Measurements from ENCODE around the gene NACC2.

GRCh38 chr9:136112541-136112940, 17.5 kb upstream of the NACC2 start:
- TF ChIP-seq ZNF274 (IDR thresholded peaks at IDR 0.05; ENCODE audit: borderline replicate concordance, extremely low read depth, low read length) (no peak), RAD21 (IDR thresholded peaks at IDR 0.05 in 1 of 2, conservative IDR thresholded peaks at IDR 0.05 in 1 of 2; ENCODE audit: low read depth in 2 of 2, low read length in 2 of 2) (no peak), CEBPB (IDR thresholded peaks at IDR 0.05; ENCODE audit: low read depth, low read length) (no peak), CTCF (IDR thresholded peaks at IDR 0.05; ENCODE audit: control extremely low read depth in 1 of 3, insufficient read depth in 1 of 3, low read depth in 1 of 3, low read length in 3 of 3) (no peak), POLR2A (IDR thresholded peaks at IDR 0.05; ENCODE audit: control extremely low read depth in 1 of 2, low read depth in 2 of 2, low read length in 2 of 2) (no peak)
